Testis (tissue), 3 donors: ENCODE measurements around the gene HYDIN. TPM values are rescaled to one million over a fixed set of nuclear protein-coding genes. Genes with fewer than 3 reads are reported as not detected.

ENCODE experiments used
- DNase-seq: peaks from one replicate; pipeline ENCODE4 v3.0.0-alpha.2; 2019
- H3K27ac ChIP-seq, 2 donors: fragments of 200-600 bp; sonication (generic); one replicate each; pipeline ENCODE4 v1.5.1; 2019
- H3K27me3 ChIP-seq: fragments of 200-600 bp; sonication (generic); one replicate; pipeline ENCODE4 v1.5.1; 2019
- H3K36me3 ChIP-seq: fragments of 200-600 bp; sonication (generic); one replicate; pipeline ENCODE4 v1.5.1; 2017; ENCODE audit warnings: low read depth; ENCODE audit errors: missing control alignments
- H3K4me1 ChIP-seq: fragments of 200-600 bp; sonication (generic); one replicate; pipeline ENCODE4 v1.5.1; 2019
- H3K4me3 ChIP-seq, 2 donors: fragments of 200-600 bp; sonication (generic); one replicate each; pipeline ENCODE4 v1.5.1; 2017 to 2019
- H3K9me3 ChIP-seq: fragments of 200-600 bp; sonication (generic); one replicate; pipeline ENCODE4 v1.5.1; 2017
- POLR2A ChIP-seq: fragments of 450-650 bp; IDR thresholded peaks from one replicate; pipeline ENCODE4 v1.6.1; 2017; ENCODE audit warnings: antibody characterized with exemption, mild to moderate bottlenecking, moderate library complexity
- whole genome bisulfite sequencing, 2 donors: methylation state at CpG; one replicate each; pipeline ENCODE4 v1.1.5; 2018; 5-methylcytosine and 5-hydroxymethylcytosine counted together
- intact Hi-C: fragments of 100-400 bp; cut with DNase I; formaldehyde crosslinking; loops from one replicate; pipeline ENCODE4 v1.15.1; 2023; ENCODE audit warnings: low total_unique reads
- polyA plus RNA-seq: library from polyadenylated mRNA; stranded (reverse); fragments of 350-450 nt; fragmentation: Illumina TruSeq; extraction: RNeasy Lipid Tissue Mini Kit (QIAGEN cat#74804); gene quantifications from one replicate; pipeline ENCODE4 v1.2.3, GENCODE V29; 2014; ENCODE audit warnings: low read depth, low replicate concordance; ENCODE audit not compliant: insufficient read depth
- total RNA-seq, 2 donors: library from RNA; depleted of rRNA; stranded (reverse); fragments of >200 nt; gene quantifications; one replicate each; pipeline ENCODE4 v1.2.3, GENCODE V29; 2016
- TF ChIP-seq, protein P1 (sequence below), 3 experiments: fragments of 450-650 bp in 2 of 3; fragments of 200-600 bp in 1 of 3; sonication (generic) in 1 of 3; IDR thresholded peaks; one replicate each; pipeline ENCODE4 v1.5.1; 2016 to 2019; ENCODE audit warnings: antibody characterized with exemption in 3 of 3, mild to moderate bottlenecking in 2 of 3, moderate library complexity in 1 of 3

The HYDIN gene
- total and polyA plus RNA-seq, 3 donors from 2014 or later, result 29.6 to 54.7 (median 30.3) TPM

DNA sequence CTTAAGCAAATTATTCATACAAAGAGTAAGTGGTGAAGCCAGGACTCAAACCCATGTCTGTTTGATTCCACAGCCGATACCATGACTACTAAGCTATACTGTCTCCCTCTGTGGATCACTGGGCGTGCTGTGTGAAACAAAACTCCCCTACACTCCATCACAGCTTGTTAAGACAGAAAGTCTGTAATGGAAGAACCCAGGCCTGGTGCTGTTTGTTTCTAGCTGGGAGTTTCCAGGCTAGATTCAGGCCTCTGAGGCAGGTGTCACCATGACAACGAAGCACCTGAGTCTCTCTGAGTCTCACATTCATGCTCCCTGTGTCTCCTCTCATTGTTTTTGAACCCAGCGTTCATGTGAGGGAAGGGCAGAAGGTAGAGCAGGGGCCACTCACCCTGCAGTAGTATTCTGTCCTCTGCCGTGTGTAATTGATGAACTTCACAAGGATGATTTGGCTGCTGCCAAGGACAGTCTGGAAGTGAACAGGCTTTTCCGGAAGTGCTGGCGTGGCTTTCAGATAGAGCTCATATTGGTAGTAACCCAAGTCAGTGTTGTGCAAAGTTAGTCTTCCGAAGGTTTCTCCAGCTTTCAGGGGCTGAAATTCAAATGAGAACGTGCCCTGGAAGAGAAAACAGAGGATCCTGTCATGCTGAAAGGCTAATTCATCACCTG, 421.0 kb downstream of the HYDIN start:
- no peak overlapping the region for H3K4me3 ChIP-seq
- DNase-seq, result no peak
- H3K27ac ChIP-seq, result no peak overlapping the region
- no peaks in the 10 kb centered on the region for H3K27me3 ChIP-seq
- H3K4me1 ChIP-seq, result no peaks in the 10 kb centered on the region
- no peaks in the 10 kb centered on the region for H3K36me3 ChIP-seq
- no peaks in the 10 kb centered on the region for H3K9me3 ChIP-seq
- TF ChIP-seq, protein P1, sequence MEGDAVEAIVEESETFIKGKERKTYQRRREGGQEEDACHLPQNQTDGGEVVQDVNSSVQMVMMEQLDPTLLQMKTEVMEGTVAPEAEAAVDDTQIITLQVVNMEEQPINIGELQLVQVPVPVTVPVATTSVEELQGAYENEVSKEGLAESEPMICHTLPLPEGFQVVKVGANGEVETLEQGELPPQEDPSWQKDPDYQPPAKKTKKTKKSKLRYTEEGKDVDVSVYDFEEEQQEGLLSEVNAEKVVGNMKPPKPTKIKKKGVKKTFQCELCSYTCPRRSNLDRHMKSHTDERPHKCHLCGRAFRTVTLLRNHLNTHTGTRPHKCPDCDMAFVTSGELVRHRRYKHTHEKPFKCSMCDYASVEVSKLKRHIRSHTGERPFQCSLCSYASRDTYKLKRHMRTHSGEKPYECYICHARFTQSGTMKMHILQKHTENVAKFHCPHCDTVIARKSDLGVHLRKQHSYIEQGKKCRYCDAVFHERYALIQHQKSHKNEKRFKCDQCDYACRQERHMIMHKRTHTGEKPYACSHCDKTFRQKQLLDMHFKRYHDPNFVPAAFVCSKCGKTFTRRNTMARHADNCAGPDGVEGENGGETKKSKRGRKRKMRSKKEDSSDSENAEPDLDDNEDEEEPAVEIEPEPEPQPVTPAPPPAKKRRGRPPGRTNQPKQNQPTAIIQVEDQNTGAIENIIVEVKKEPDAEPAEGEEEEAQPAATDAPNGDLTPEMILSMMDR (IDR thresholded peaks at IDR 0.05), result no peak
- no peak for TF ChIP-seq POLR2A
- 61 to 81% methylated on average over 9 of the region's 9 CpGs for WGBS, 2 donors
- intact Hi-C loops, result no loop called here

DNA sequence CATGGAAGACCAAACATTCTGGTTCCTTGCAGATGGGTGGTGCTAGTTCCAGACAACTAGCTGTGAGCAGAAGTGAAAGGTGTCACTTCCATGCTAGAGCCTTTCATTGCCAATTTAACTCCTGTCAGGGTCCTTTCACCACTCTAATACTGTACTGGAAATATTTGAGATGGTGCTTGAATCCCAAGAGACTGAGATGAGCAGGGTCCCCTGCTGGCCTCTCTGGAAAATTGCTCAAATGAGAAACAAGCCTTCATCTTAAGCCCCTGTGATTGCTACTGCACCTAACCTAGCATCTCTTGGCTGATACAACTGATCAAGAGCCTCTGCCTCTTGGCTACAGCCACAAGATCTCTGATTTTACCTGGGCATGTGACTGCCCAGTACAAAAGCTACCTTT, 422.2 kb downstream of the HYDIN start:
- TF ChIP-seq, protein P1 (IDR thresholded peaks at IDR 0.05), result no peak
- no peak for TF ChIP-seq POLR2A
- no peaks in the 10 kb centered on the region for H3K4me1 ChIP-seq
- intact Hi-C loops, result no loop called here
- H3K4me3 ChIP-seq, result no peak overlapping the region
- H3K36me3 ChIP-seq, result no peaks in the 10 kb centered on the region
- no peak overlapping the region for H3K27ac ChIP-seq
- no peaks in the 10 kb centered on the region for H3K9me3 ChIP-seq
- H3K27me3 ChIP-seq, result no peaks in the 10 kb centered on the region
- DNase-seq, result no peak

DNA sequence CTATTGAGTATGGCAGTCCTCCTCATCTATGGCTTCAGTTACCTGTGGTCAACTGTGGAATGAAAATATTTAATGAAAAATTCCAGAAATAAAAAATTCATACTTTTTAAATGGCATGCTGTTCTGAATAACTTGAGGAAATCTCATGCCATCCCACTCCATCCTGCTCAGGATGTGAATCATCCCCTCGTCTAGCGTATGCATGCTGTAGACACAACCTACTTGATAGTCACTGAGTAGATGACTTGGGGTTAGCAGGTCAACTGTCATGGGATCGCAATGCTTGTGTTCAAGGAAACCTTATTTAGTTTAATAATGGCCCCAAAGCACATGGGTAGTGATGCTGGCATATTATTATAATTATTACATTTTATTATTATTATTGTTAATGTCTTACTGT, 424.7 kb downstream of the HYDIN start:
- TF ChIP-seq, protein P1 (IDR thresholded peaks at IDR 0.05), result no peak
- no peak for TF ChIP-seq POLR2A
- no peaks in the 10 kb centered on the region for H3K9me3 ChIP-seq
- H3K27ac ChIP-seq, result no peak overlapping the region
- intact Hi-C loops, result no loop called here
- WGBS, 2 donors, result 87 to 92% methylated on average over 3 of the region's 3 CpGs
- H3K27me3 ChIP-seq, result no peaks in the 10 kb centered on the region
- no peak for DNase-seq
- no peak overlapping the region for H3K4me3 ChIP-seq
- H3K36me3 ChIP-seq, result no peaks in the 10 kb centered on the region
- no peaks in the 10 kb centered on the region for H3K4me1 ChIP-seq

DNA sequence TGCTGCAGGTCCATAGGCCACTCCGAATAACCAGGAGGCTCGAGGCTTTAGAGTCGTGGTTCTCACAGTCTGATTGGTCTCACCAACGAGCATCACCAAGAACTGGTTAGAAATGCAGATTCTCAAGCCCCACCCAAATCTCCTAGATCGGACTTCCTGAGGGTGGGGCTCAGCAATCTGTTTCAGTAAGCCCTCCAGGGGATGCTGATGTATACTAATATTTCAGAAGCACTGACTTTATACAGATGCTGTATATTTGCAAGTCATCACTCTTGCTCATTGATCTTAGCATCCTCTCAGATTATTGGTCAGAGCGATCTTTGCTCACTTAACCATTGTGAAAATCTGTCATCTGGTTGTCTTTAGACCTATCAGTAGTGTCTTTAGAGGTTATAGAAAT, 425.1 kb downstream of the HYDIN start:
- H3K27ac ChIP-seq, result no peak overlapping the region
- 76 to 77% methylated on average over 6 of the region's 6 CpGs for WGBS, 2 donors
- no peaks in the 10 kb centered on the region for H3K27me3 ChIP-seq
- intact Hi-C loops, result no loop called here
- H3K4me3 ChIP-seq, result no peak overlapping the region
- peaks cover under 1% of the 10 kb centered on the region for H3K4me1 ChIP-seq
- H3K9me3 ChIP-seq, result no peaks in the 10 kb centered on the region
- H3K36me3 ChIP-seq, result no peaks in the 10 kb centered on the region
- TF ChIP-seq, protein P1 (IDR thresholded peaks at IDR 0.05), result no peak
- TF ChIP-seq POLR2A, result no peak
- DNase-seq, result no peak

DNA sequence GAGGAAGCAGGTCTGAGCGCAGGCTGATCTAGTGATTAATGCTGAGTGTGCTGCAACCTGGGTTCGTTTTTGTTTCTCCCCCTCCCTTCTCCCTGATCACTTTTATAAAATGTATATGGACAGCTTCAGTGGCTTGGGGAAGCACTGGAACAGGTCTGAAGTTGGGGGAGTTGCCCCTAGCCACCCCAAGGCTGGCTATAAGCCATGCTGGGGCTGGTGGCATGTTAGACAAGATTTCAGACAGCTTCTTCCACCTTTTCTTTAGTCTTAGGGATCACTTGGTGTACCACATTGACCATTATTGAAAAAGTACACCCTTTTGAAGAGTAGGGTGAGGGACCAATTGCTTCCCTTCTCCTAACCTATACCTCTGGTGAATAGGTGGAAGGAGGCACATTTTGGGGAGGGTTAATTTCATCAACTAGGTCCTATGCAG, 425.8 kb downstream of the HYDIN start:
- Histone ChIP-seq H3K36me3 (no peaks in the 10 kb centered on the region), H3K4me3 (no peak overlapping the region), H3K9me3 (no peaks in the 10 kb centered on the region), H3K27ac (no peak overlapping the region), H3K27me3 (no peaks in the 10 kb centered on the region), H3K4me1 (peaks cover 7% of the 10 kb centered on the region)
- 52 to 56% methylated on average over 2 of the region's 2 CpGs for WGBS, 2 donors
- intact Hi-C loops, result no loop called here
- no peak for DNase-seq
- TF ChIP-seq, protein P1 (IDR thresholded peaks at IDR 0.05), result no peak
- no peak for TF ChIP-seq POLR2A
